ENCODE results near the gene LRCH4.

LRCH4 gene

DNA sequence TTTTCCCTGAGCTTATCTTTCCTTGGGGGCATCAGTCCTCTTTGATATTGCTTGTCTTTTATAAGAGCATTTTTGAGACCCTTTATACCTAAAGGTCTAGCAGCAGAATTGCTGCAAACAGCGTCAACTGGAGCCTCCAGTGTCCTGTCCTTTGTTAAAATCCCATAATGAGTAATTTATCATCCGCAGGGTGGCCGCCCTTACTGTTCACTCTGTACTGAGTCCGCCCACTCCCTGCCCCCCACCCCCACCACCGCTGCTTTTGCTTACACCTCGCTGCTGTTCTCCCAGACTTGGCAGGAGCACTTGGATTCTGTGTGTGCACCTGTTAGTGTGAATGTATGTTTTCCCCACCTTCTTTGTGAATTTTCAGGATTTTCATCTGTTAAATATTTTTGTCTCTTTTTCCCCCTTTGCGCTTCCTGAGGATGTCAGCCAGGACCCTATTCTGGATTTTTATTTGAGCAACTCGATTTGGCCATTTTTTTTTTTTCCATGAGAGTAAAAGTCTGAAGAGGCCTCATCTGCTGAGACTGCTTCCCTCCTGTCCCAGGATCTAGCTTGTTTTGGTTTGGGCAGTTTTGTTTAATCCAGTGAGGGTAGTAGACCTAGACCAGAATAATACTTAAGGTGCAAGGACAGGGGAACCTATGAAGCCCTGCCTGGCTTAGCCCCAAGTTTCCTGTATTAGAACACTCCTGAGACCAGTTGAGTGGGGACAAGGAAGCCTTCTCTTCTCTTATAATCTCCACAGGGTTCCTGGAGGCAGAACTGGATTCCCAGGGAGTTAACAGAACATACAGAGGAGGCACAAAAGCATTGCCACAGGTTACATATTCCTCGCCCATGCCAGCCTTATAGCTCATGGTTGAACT is 38.8 kb downstream of the LRCH4 start:
- no CpG with 5 or more reads among the region's 9 CpGs for WGBS, 2 donors (ENCODE audit: extremely low coverage in 2 of 2, insufficient read length in 2 of 2, insufficient replicate concordance in 1 of 2)
- no peak overlapping the region for H3K14ac ChIP-seq (ENCODE audit: low read length)
- H3K79me1 ChIP-seq (ENCODE audit: low read depth, low read length), result no peaks in the 10 kb centered on the region
- H3K36me3 ChIP-seq (replicated peaks in 1 of 2; ENCODE audit: control insufficient read depth in 2 of 2, insufficient read depth in 2 of 2, low read length in 2 of 2), result peaks cover 5 to 29% of the 10 kb centered on the region in 2 donors
- peak overlapping the region; percentile 25 for H3K9ac ChIP-seq (ENCODE audit: low read depth, low read length, poor library complexity)
- no peak overlapping the region for H2AK5ac ChIP-seq (ENCODE audit: low read depth, low read length)
- no peak overlapping the region for H3K23ac ChIP-seq (ENCODE audit: low read depth, low read length, poor library complexity)
- H2BK15ac ChIP-seq (ENCODE audit: low read length), result no peak overlapping the region
- H2BK120ac ChIP-seq (ENCODE audit: low read depth, low read length), result no peak overlapping the region
- no peak overlapping the region for H2AFZ ChIP-seq (ENCODE audit: low read length)
- H3K4me2 ChIP-seq (ENCODE audit: insufficient read depth, low read length, poor library complexity, severe bottlenecking), result no peak overlapping the region
- H2BK5ac ChIP-seq (ENCODE audit: low read length), result no peak overlapping the region
- no peak overlapping the region for H3K18ac ChIP-seq (ENCODE audit: low read length)
- no peak overlapping the region for H3K4ac ChIP-seq (ENCODE audit: low read length)
- H3K9me3 ChIP-seq (replicated peaks in 1 of 2; ENCODE audit: control insufficient read depth in 2 of 2, insufficient read depth in 1 of 2, low read depth in 1 of 2, low read length in 2 of 2), result no peaks in the 10 kb centered on the region
- no peak overlapping the region for H4K8ac ChIP-seq (ENCODE audit: low read depth, low read length)
- H3K4me3 ChIP-seq (ENCODE audit: low read length in 2 of 2), result no peak overlapping the region
- H3K27me3 ChIP-seq (ENCODE audit: control insufficient read depth in 3 of 3, insufficient read depth in 3 of 3, low read depth in 1 of 3, low read length in 3 of 3), result no peaks in the 10 kb centered on the region
- H2BK12ac ChIP-seq (ENCODE audit: low read length), result no peak overlapping the region
- no peak for DNase-seq (ENCODE audit: low spot score)
- H3K4me1 ChIP-seq (ENCODE audit: control insufficient read depth in 2 of 2, insufficient read depth in 1 of 2, low read depth in 1 of 2, low read length in 2 of 2), result peaks cover 8 to 32% of the 10 kb centered on the region in 2 donors
- H4K91ac ChIP-seq (ENCODE audit: low read depth, low read length, poor library complexity), result no peak overlapping the region
- no peak overlapping the region for H3K27ac ChIP-seq (replicated peaks; ENCODE audit: low read length)

DNA sequence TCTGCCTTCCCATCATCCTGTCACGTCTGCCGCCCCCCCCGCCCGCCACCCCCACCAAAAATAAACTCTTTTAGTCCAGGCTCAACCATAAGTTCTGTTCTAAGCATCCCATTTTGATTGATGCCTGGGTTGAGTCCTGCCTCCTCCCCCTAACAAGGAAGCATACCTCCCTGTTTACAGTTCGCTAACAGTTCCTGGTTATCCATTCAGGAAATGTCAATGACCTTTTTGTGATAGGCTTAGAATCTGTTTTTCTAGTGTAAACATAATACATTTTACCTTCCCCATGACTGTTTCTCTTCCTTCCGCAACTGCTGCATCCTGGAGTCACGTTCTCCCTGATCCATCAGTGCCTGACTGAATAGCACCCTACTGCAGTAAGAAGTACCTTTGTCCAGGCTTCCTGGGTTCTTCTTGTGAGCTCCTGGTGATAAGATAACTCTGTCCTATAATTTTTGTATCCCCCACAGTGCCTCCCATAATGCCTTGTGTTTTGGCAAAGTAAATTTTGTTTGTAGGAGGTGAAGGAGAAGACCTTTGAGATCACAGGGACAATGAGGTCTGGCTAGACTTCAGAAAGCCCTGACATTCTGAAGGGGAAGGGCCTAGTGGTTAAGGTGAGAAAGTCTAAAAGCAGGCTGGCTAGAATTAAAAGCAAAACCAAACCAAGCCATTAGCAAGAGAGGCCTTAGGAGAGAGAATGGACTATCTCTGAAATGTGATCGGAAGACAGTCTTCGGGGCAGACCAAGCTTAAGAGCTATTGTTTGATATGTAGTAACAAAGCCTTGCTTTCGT is 39.6 kb downstream of the LRCH4 start:
- no peak overlapping the region for H2BK15ac ChIP-seq (ENCODE audit: low read length)
- no peak overlapping the region for H3K4me2 ChIP-seq (ENCODE audit: insufficient read depth, low read length, poor library complexity, severe bottlenecking)
- H3K4me1 ChIP-seq (ENCODE audit: control insufficient read depth in 2 of 2, insufficient read depth in 1 of 2, low read depth in 1 of 2, low read length in 2 of 2), result peaks cover 8 to 32% of the 10 kb centered on the region in 2 donors
- no peak overlapping the region for H3K18ac ChIP-seq (ENCODE audit: low read length)
- H4K8ac ChIP-seq (ENCODE audit: low read depth, low read length), result no peak overlapping the region
- no peak overlapping the region for H2BK5ac ChIP-seq (ENCODE audit: low read length)
- peaks cover 5 to 21% of the 10 kb centered on the region in 2 donors for H3K36me3 ChIP-seq (replicated peaks in 1 of 2; ENCODE audit: control insufficient read depth in 2 of 2, insufficient read depth in 2 of 2, low read length in 2 of 2)
- H3K27me3 ChIP-seq (ENCODE audit: control insufficient read depth in 3 of 3, insufficient read depth in 3 of 3, low read depth in 1 of 3, low read length in 3 of 3), result no peaks in the 10 kb centered on the region
- no peak overlapping the region for H4K91ac ChIP-seq (ENCODE audit: low read depth, low read length, poor library complexity)
- peak overlapping the region; percentile 17 for H2AFZ ChIP-seq (ENCODE audit: low read length)
- H3K4me3 ChIP-seq (ENCODE audit: low read length in 2 of 2), result no peak overlapping the region
- DNase-seq (ENCODE audit: low spot score), result no peak
- no peak overlapping the region for H3K23ac ChIP-seq (ENCODE audit: low read depth, low read length, poor library complexity)
- no peaks in the 10 kb centered on the region for H3K79me1 ChIP-seq (ENCODE audit: low read depth, low read length)
- no peak overlapping the region for H2BK120ac ChIP-seq (ENCODE audit: low read depth, low read length)
- H3K9me3 ChIP-seq (replicated peaks in 1 of 2; ENCODE audit: control insufficient read depth in 2 of 2, insufficient read depth in 1 of 2, low read depth in 1 of 2, low read length in 2 of 2), result no peaks in the 10 kb centered on the region
- H3K14ac ChIP-seq (ENCODE audit: low read length), result no peak overlapping the region
- no peak overlapping the region for H2AK5ac ChIP-seq (ENCODE audit: low read depth, low read length)
- H3K4ac ChIP-seq (ENCODE audit: low read length), result no peak overlapping the region
- no peak overlapping the region for H3K9ac ChIP-seq (ENCODE audit: low read depth, low read length, poor library complexity)
- no peak overlapping the region for H3K27ac ChIP-seq (replicated peaks; ENCODE audit: low read length)
- H2BK12ac ChIP-seq (ENCODE audit: low read length), result no peak overlapping the region
- no CpG with 5 or more reads among the region's 10 CpGs for WGBS, 2 donors (ENCODE audit: extremely low coverage in 2 of 2, insufficient read length in 2 of 2, insufficient replicate concordance in 1 of 2)

DNA sequence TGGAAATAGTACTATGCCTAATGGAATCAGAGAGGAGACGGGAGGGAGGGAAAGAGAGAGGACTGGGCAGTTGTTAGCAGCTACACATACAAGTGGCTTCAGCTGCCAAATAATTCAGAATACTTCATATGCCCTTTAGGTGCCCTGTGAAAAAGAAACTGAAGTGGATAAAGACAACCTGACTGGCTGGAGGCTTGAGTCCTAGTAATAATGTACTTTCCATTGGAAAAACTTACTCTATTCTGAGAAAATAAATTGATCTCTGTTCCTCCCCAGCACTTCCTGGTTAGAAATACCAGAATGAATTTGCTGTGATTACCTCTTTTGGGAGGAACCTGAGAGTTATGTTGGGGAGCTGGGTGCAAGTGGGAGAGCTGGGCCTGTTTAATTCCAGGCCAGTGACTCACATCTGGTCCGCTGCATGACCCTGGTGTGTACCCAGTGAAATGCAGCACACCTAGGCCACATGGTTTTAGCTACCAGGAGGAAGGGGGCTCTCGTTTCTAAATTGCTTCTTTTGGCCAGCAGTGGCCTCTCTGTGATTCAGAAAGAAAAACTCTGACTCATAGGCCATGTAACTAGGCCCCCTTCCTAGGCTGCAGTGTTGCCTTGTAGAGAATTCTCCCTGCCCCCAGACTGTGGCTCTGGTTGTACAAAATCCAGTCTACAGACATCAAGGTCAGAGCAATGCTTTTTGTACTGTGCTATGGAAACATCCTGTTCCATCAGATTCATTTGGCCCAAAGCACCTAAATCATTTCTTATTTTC is 40.4 kb downstream of the LRCH4 start:
- no peaks in the 10 kb centered on the region for H3K9me3 ChIP-seq (replicated peaks in 1 of 2; ENCODE audit: control insufficient read depth in 2 of 2, insufficient read depth in 1 of 2, low read depth in 1 of 2, low read length in 2 of 2)
- H2BK15ac ChIP-seq (ENCODE audit: low read length), result no peak overlapping the region
- no peak overlapping the region for H2BK12ac ChIP-seq (ENCODE audit: low read length)
- H3K23ac ChIP-seq (ENCODE audit: low read depth, low read length, poor library complexity), result no peak overlapping the region
- no peak overlapping the region for H2BK120ac ChIP-seq (ENCODE audit: low read depth, low read length)
- no peak for DNase-seq (ENCODE audit: low spot score)
- H3K79me1 ChIP-seq (ENCODE audit: low read depth, low read length), result no peaks in the 10 kb centered on the region
- H4K8ac ChIP-seq (ENCODE audit: low read depth, low read length), result no peak overlapping the region
- no peak overlapping the region for H3K4ac ChIP-seq (ENCODE audit: low read length)
- no peak overlapping the region for H3K4me2 ChIP-seq (ENCODE audit: insufficient read depth, low read length, poor library complexity, severe bottlenecking)
- peak overlapping the region; percentile 17 for H2AFZ ChIP-seq (ENCODE audit: low read length)
- no CpG with 5 or more reads among the region's 3 CpGs for WGBS, 2 donors (ENCODE audit: extremely low coverage in 2 of 2, insufficient read length in 2 of 2, insufficient replicate concordance in 1 of 2)
- H3K18ac ChIP-seq (ENCODE audit: low read length), result no peak overlapping the region
- peaks cover 5 to 17% of the 10 kb centered on the region in 2 donors for H3K36me3 ChIP-seq (replicated peaks in 1 of 2; ENCODE audit: control insufficient read depth in 2 of 2, insufficient read depth in 2 of 2, low read length in 2 of 2)
- peaks cover 8 to 32% of the 10 kb centered on the region in 2 donors for H3K4me1 ChIP-seq (ENCODE audit: control insufficient read depth in 2 of 2, insufficient read depth in 1 of 2, low read depth in 1 of 2, low read length in 2 of 2)
- no peak overlapping the region for H2AK5ac ChIP-seq (ENCODE audit: low read depth, low read length)
- H3K9ac ChIP-seq (ENCODE audit: low read depth, low read length, poor library complexity), result no peak overlapping the region
- H3K27me3 ChIP-seq (ENCODE audit: control insufficient read depth in 3 of 3, insufficient read depth in 3 of 3, low read depth in 1 of 3, low read length in 3 of 3), result no peaks in the 10 kb centered on the region
- no peak overlapping the region for H3K27ac ChIP-seq (replicated peaks; ENCODE audit: low read length)
- no peak overlapping the region for H3K14ac ChIP-seq (ENCODE audit: low read length)
- no peak overlapping the region for H3K4me3 ChIP-seq (ENCODE audit: low read length in 2 of 2)
- no peak overlapping the region for H4K91ac ChIP-seq (ENCODE audit: low read depth, low read length, poor library complexity)
- no peak overlapping the region for H2BK5ac ChIP-seq (ENCODE audit: low read length)
